Adrenal gland (tissue), 5 donors: ENCODE measurements around the gene C1orf50.

Experiments
- POLR2A ChIP-seq, 2 donors: fragments of 450-650 bp; IDR thresholded peaks; one replicate each; pipeline ENCODE4 v1.6.1; 2017; ENCODE audit warnings: antibody characterized with exemption in 2 of 2, mild to moderate bottlenecking in 2 of 2, moderate library complexity in 1 of 2
- TF ChIP-seq, protein P1 (sequence below), 6 experiments: fragments of 450-650 bp in 4 of 6; fragments of 200-600 bp in 2 of 6; sonication (generic) in 1 of 6; IDR thresholded peaks; 1 replicate in 5 of 6; 2 replicates in 1 of 6; pipeline versions ENCODE4 v1.5.1 to v1.8.0; 2016 to 2021; ENCODE audit warnings: antibody characterized with exemption in 6 of 6, mild to moderate bottlenecking in 2 of 6, moderate library complexity in 1 of 6
- donor health status: DM: no; HTN: no; CAD: no.

DNA sequence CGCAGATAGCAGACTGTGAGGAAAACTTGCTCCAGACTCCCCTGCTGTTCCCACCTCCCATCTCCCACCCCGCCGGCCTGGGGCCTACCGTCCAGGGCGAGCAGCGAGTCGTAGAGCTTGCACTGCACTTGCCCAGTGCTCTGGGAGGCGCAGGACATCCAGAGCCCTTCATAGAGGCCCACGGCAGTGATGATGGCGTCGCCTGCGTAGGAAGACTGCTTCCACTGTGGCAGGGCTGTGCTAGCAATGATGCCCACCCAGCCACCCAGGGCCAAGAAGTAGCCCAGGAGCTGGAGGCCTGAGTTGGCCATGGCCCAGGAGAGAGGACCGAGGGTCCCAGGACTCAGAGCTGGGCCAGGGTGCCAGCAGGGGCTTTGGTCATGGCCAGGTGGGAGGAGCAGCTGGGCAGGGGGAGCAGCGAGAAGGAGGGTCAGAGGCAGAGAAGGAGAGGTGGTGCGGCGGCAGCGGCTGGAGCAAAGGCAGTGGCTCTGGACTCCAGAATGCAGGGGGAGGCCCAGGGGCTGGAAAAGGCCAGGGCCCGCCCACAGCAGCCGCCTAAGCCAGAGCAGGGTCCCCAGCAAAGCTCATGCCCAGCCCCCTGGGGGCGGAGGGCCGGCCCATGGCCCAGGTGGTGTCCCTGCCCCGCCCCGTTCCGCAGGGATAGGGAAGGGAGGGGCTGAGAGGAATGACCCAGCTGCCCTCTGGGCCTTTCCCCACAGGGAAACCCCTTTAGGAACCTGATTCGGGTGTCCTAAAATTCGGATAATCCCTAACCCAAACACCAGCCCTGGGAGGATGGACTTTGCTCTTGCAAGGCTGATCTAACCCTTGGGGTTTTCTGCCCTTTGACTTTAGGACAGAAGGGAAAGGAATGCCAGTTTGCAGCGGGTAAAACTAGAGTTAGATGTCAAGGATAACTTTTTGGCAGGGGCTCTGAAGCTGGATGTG lies 27.0 kb upstream of the C1orf50 start, which contains the start of gene CLDN19:
- TF ChIP-seq, protein P1, sequence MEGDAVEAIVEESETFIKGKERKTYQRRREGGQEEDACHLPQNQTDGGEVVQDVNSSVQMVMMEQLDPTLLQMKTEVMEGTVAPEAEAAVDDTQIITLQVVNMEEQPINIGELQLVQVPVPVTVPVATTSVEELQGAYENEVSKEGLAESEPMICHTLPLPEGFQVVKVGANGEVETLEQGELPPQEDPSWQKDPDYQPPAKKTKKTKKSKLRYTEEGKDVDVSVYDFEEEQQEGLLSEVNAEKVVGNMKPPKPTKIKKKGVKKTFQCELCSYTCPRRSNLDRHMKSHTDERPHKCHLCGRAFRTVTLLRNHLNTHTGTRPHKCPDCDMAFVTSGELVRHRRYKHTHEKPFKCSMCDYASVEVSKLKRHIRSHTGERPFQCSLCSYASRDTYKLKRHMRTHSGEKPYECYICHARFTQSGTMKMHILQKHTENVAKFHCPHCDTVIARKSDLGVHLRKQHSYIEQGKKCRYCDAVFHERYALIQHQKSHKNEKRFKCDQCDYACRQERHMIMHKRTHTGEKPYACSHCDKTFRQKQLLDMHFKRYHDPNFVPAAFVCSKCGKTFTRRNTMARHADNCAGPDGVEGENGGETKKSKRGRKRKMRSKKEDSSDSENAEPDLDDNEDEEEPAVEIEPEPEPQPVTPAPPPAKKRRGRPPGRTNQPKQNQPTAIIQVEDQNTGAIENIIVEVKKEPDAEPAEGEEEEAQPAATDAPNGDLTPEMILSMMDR (IDR thresholded peaks at IDR 0.05), result no peak
- no peak for TF ChIP-seq POLR2A (IDR thresholded peaks at IDR 0.05)
